Activated CD8-positive, alpha-beta memory T cell treated with anti-CD3 and anti-CD28 coated beads, Interleukin-2, amount 50 U/mL, for 4 hours (primary cell): ENCODE results near the gene RPRD1A.
"Not testable (repeated sequence)": the region's sequence is repeated elsewhere in the genome, so short reads cannot be mapped to it uniquely, and the experiment has no call there.

ENCODE experiments used
- DNase-seq: peaks from one replicate; pipeline ENCODE4 v3.0.0-alpha.2; 2020

Gene RPRD1A

DNA sequence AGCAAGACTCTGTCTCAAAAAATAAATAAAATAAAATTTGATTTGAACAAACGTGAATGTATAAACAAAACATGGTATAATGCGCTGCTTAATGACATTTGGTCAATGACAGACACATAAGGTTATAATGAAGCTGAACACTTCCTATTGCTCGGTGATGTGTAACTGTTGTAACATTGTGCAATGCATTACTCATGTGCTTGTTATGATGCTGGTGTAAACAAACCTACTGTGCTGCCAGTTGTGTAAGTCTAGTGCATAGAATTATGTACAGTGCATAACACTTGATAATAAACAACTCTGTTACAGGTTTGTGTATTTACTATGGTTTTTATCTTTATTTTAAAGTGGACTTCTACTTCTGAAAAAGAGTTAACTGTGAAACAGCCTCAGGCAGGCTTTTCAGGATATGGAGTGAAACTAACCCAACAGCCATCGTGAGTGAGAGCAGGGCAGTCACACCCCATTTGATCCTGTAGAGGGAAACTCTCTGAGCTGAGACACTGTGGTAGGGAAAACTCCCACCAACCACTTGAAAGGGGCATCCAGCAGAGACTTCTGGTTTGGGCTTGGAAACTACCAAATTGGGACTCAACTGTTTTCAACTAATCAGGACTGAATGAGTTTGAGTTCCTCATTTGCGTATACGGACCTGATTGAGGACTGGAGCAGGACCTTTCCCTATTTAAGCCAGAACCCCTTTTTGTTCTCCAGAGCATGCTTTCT, 8.7 kb upstream of the RPRD1A start:
- no peak for DNase-seq

DNA sequence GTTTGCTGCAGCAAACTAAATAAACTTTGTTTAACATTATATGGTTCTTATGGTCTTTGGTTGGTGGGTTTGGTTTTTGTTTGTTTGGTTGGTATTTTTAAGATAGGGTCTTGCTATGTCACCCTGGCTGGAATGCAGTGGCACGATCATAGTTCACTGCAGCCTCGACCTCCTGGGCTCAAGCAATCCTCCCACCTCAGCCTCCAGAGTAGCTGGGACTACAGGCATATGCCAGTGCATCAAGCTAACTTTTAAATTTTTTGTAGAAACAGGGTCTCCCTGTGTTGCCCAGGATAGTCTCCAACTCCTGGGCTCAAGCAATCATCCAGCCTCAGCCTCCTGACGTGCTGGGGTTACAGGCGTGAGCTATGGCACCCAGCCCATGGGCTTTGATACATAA, 7.1 kb upstream of the RPRD1A start:
- DNase-seq: no peak

- no peak for DNase-seq
These were observed 6.3 kb upstream of the RPRD1A start for GRCh38 chr18:36073676-36074075.

- not testable (repeated sequence) for DNase-seq
These were observed 5.0 kb upstream of the RPRD1A start for GRCh38 chr18:36072406-36072805.

DNA sequence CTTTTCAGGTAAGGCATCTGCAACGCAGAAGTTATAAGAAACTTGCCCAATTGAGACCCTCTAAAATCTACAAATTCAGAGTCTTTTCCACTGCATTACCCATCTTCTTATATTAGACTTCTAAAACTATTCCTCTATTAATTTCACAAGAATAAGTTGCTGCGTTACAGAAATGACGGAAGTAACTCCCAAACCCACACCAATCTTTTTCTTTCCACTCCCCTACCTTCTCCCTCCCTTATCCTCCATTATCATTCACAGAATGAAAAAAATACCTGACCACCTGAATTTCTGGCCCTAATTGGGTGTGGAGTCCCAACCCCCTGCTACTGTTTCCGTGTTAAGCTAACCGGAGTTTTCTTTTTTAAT, 689 bp downstream of the RPRD1A start:
- no peak for DNase-seq

- no peak for DNase-seq
These were observed 1.4 kb downstream of the RPRD1A start for GRCh38 chr18:36066001-36066400.

GRCh38 chr18:36064809-36065079, 2.6 kb downstream of the RPRD1A start:
- DNase-seq: not testable (repeated sequence)

DNA sequence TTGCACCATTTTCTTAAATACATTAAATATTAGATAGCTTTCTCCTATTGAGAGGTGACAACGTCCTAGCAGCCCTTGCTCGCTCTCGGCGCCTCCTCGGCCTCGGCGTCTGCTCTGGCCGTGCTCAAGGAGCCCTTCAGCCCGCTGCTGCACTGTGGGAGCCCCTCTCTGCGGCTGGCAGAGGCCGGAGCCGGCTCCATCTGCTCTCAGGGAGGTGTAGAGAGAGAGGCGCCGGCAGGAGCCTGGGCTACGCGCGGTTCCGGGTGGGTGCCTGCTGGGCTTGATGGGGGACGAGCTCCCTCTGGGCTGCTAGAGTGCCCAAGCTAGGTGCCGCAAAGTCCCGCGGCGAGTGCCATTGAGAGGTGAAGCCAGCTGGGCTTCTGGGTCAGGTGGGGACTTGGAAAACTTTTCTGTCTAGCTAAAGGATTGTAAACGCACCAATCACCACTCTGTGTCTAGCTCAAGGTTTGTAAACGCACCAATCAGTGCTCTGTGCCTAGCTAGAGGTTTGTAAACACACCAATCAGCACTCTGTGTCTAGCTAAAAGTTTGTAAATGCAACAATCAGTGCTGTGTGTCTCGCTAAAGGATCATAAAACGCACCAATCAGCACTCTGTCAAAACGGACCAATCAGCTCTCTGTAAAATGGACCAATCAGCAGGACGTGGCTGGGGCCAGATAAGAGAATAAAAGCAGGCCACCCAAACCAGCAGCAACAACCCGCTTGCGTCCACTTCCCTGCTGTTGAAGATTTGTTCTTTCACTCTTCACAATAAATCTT, 3.1 kb downstream of the RPRD1A start:
- no peak for DNase-seq

GRCh38 chr18:36058674-36059073, 8.7 kb downstream of the RPRD1A start:
- DNase-seq: no peak

GRCh38 chr18:36051760-36052159, 15.6 kb downstream of the RPRD1A start:
- DNase-seq: no peak

- no peak for DNase-seq
These were observed 16.9 kb downstream of the RPRD1A start for GRCh38 chr18:36050479-36050878.

DNA sequence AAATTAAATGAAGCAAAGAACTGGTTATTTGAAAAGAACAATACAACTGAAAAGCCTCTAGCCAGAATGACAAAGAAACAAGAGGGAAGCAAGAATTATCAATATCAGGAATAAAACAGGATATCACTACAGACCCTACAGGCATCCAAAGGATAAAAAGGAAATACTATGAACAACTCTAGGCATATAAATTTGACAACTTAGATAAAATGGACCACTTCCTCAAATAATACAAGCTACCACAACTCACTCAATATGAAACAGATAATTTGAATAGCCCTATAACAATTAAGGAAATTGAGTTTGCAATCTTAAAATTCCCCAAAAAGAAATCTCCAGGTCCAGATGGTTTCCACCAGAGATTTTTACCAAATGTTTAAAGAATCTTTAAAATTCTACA, 19.8 kb downstream of the RPRD1A start:
- no peak for DNase-seq

DNA sequence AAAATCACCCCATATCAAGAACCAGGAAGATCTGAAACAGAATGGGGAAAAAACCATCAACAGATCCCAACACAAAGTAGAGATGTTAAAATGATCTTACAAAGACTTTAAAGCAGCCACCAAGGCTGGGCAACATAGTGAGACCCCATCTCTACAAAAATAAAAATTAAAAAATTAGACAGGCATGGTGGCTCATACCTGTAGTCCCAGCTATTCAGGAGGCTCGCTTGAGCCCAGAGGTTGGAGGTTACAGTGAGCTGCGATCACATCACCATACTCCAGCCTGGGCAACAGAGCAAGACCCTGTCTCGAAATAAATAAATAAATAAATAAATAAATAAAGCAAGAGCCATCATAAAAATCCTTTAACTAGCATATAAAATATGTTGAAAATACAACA, 20.5 kb downstream of the RPRD1A start:
- DNase-seq: no peak

GRCh38 chr18:36045241-36045991, 21.9 kb downstream of the RPRD1A start:
- no peak for DNase-seq

DNA sequence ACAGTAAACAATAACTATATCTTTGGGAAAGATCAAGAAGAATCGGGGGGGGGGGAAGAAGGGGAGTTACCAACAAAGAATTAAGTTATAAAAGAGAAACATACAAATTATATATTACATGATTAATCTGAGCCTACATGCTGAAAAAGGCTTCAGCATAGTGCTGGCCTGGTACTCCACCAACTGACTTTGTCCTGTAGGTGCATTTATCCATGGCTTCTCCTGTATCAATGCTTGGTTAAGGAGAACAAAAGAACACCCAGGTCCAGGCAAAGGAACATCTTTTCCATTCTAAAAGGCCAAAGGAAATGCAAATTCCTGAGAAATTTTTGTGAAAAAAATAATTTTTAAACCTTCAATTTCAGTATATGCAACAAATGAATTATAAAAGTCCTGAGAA, 24.2 kb downstream of the RPRD1A start:
- DNase-seq: no peak

DNA sequence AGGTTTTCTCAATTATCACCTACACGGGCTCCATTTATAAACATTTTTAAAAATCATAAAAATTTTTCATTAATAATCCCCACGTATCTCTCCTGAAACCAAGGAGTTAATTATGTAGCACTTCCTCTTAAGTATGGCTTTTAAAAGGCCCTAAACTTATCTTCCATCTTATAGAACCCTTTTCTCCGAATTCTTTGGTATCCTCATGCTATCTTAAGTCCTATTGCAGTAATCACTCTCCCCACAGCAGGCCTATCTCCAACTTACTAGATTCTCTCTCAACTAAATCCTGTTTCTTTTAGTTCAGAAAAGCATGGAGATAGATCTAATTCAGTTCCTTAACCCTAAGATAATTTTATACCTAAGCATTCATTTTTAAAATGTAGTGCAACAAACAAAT, 26.2 kb downstream of the RPRD1A start:
- DNase-seq: no peak

- DNase-seq: no peak
These were observed 29.2 kb downstream of the RPRD1A start for GRCh38 chr18:36038102-36038663.

DNA sequence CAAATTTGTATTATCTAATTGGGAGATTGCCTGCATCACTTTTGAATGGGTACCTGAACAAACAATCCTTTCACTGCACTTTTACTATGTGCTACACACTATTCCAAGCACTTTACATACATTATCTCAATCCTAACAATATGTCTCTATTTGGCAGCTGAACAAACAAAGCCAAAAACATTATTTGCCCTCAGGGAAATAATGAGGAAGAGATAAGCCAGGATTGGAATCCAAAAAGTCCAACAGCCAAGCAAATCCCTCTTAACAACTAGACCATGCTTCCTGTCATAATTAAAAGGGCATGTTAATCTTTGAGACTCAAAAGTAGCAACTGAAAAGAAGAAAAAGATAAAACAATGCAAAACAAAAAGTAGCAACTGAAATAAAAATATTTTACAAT, 32.1 kb downstream of the RPRD1A start:
- no peak for DNase-seq

GRCh38 chr18:36034299-36034895, 33.0 kb downstream of the RPRD1A start:
- DNase-seq: no peak

GRCh38 chr18:36031903-36032302, 35.5 kb downstream of the RPRD1A start:
- DNase-seq: no peak

DNA sequence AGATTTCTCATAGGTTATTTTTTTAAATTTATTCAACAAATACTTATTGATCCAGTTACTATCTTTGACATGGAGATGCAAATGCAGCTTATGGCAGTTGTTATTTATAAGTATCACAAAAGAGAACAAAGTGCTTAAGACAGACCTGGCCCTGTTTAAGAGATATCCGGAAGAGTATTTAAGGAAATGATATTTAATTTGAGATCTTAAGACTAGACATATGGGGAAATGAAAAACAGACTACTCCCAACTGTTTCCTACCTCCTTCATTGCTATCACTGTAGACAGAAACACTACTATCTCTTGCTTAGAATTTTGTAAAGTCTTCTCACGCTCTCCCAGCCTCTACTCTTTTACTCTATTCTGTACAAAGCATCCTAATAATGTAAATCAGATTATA, 36.0 kb downstream of the RPRD1A start:
- DNase-seq: no peak

DNA sequence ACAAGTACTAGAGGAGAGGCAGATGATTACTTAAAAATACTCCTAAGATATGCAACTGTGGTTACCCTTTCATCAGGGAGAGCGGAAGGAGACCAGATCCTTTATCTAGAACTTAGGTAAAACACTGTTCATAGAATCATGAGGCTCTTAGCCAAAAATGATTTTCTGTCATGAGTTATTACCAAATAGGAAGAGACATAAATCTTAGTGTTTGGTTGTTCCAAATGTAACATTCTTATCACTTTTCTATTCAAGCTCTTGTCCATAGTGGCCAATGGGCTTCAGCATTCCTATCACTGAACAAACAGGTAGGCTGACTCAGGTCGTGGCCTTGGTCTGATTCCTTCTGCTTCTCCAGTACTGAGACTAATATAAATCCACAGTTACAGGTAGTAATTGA, 38.5 kb downstream of the RPRD1A start:
- DNase-seq: no peak

DNA sequence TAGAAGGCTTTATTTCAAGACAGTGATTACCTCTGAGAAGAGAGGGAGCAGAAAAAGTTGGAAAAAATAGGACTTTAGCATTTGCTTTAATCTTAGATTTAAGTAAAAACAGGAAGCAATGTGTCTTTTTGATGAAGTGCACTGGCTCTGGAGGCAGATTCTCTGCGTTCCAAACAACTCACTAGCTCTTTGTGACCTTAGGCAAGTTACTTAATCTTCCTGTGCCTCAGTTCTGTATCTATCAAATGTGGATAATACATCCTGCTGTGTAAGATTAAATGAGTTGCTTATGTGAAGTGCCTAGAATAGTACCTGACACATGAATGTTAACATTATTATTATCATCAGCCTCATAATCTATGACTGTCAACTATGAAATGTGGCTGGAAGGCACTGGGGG, 42.3 kb downstream of the RPRD1A start:
- DNase-seq: no peak
